OCI-LY7 (cell line): ENCODE data around the gene CORO7.

Experiments
- EZH2phosphoT487 ChIP-seq: fragments of 200-600 bp; sonication (generic); IDR thresholded peaks from 2 replicates; pipeline ENCODE4 v1.6.1; 2018; ENCODE audit warnings: low read depth, borderline replicate concordance, mild to moderate bottlenecking, mixed run types, antibody characterized with exemption, low read length, moderate library complexity, mixed read lengths
- TF ChIP-seq, protein P1 (sequence below): fragments of 200-600 bp; sonication (generic); conservative IDR thresholded peaks from 2 replicates; pipeline ENCODE4 v1.5.1; 2014; ENCODE audit warnings: mild to moderate bottlenecking, antibody characterized with exemption, low read length, moderate library complexity, mixed read lengths

DNA sequence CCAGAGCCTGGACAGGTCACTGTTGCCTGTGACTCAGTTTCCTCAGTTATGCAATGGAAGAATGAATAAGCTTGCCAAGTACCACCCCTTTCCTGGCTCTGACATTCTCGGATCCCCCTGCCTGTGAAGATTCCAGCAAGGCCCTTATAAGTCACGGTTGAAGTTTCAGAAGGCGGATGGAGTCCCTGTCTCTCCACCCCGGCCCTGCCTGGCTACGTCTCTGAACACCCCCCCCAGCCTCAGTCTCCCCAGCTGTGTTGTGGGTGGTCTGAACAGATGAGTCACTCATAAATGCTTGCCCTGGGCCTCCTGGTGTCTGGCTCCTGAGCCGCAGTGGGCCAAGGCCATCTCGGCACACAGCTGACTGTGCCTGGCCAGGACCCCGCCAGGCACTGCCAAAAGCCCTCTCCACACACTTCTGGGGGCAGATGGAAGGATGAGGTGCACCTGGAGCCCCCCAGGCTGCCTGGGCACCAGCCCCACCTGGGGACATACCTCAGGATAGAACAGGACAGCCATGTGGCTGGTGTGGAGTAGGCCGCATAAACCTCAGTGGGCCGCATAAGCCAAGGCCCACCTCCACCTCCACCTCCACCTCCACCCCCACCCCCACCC is 29.3 kb downstream of the CORO7 start:
- TF ChIP-seq, protein P1, sequence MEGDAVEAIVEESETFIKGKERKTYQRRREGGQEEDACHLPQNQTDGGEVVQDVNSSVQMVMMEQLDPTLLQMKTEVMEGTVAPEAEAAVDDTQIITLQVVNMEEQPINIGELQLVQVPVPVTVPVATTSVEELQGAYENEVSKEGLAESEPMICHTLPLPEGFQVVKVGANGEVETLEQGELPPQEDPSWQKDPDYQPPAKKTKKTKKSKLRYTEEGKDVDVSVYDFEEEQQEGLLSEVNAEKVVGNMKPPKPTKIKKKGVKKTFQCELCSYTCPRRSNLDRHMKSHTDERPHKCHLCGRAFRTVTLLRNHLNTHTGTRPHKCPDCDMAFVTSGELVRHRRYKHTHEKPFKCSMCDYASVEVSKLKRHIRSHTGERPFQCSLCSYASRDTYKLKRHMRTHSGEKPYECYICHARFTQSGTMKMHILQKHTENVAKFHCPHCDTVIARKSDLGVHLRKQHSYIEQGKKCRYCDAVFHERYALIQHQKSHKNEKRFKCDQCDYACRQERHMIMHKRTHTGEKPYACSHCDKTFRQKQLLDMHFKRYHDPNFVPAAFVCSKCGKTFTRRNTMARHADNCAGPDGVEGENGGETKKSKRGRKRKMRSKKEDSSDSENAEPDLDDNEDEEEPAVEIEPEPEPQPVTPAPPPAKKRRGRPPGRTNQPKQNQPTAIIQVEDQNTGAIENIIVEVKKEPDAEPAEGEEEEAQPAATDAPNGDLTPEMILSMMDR: no peak
- no peak for TF ChIP-seq EZH2phosphoT487
